HepG2 (cell line): ENCODE measurements around the gene FCER1G. TPM values are rescaled to one million over a fixed set of nuclear protein-coding genes. Genes with fewer than 3 reads are reported as not detected.
A peak's percentile ranks its signal among the peaks of the same experiment; 100 is the strongest.

ENCODE experiments used
- ARHGAP35 ChIP-seq: sonication (generic); formaldehyde crosslinking; IDR thresholded peaks from 2 replicates; pipeline ENCODE4 v1.9.0; 2022; ENCODE audit warnings: mild to moderate bottlenecking, inconsistent platforms, moderate library complexity, missing genetic modification reagents, borderline replicate concordance
- CHCHD3 ChIP-seq: sonication (generic); formaldehyde crosslinking; IDR thresholded peaks from 2 replicates; pipeline ENCODE4 v1.8.0; 2022; ENCODE audit warnings: mild to moderate bottlenecking, missing genetic modification reagents, moderate library complexity
- SMC3 ChIP-seq: IDR thresholded peaks from 2 replicates; pipeline ENCODE4 v1.6.1; 2011; ENCODE audit warnings: low read length, improper control_type of control experiment
- TCF7L2 ChIP-seq: IDR thresholded peaks from 2 replicates; pipeline ENCODE4 v1.6.1; 2011; ENCODE audit warnings: mild to moderate bottlenecking, low read depth, low read length, moderate library complexity
- ZZZ3 ChIP-seq: sonication (generic); formaldehyde crosslinking; IDR thresholded peaks from 2 replicates; pipeline ENCODE4 v1.4.0; 2020; ENCODE audit warnings: missing genetic modification reagents, mild to moderate bottlenecking, borderline replicate concordance
- polyA plus RNA-seq, 8 experiments: library from polyadenylated mRNA; depleted of rRNA in 3 of 8; stranded (reverse) in 7 of 8; unstranded in 1 of 8; fragments of >200 nt; fragmentation: Illumina TruSeq in 4 of 8; extraction: Trizol in 4 of 8; gene quantifications; 2 replicates each; pipeline versions ENCODE4 v1.2.1 to v1.2.3, GENCODE V29; 2011 to 2016; ENCODE audit warnings: low read depth in 4 of 8, missing spikeins in 1 of 8, mixed read lengths in 1 of 8; ENCODE audit not compliant: insufficient read depth in 1 of 8
- total RNA-seq, 5 experiments: library from RNA; depleted of rRNA; stranded (reverse); fragments of >200 nt; fragmentation: Illumina TruSeq; extraction: Trizol; gene quantifications; 2 replicates each; pipeline ENCODE4 v1.2.3, GENCODE V29; 2016; ENCODE audit warnings: low read depth in 1 of 5
- TF ChIP-seq, protein P1 (sequence below), 2 experiments: fragments of 450-650 bp in 1 of 2; sonication (generic) in 1 of 2; formaldehyde crosslinking in 1 of 2; IDR thresholded peaks; 2 replicates each; pipeline versions ENCODE4 v1.6.1 to v1.8.0; 2016 to 2022; ENCODE audit warnings: antibody characterized with exemption in 1 of 2, mild to moderate bottlenecking in 1 of 2, missing genetic modification reagents in 1 of 2
- TF ChIP-seq, protein P2 (sequence below): IDR thresholded peaks from 2 replicates; pipeline ENCODE4 v1.6.1; 2016; ENCODE audit warnings: low read depth
- TF ChIP-seq, protein P3 (sequence below): sonication (generic); formaldehyde crosslinking; IDR thresholded peaks from 2 replicates; pipeline ENCODE4 v1.5.0; 2020; ENCODE audit warnings: mild to moderate bottlenecking, missing genetic modification reagents, borderline replicate concordance

Gene FCER1G
- total and polyA plus RNA-seq, 2 of the 13 experiments (the other 11 are each of a cell fraction or from before 2014, with no cell fraction given), result 1.3 to 6.4 TPM

DNA sequence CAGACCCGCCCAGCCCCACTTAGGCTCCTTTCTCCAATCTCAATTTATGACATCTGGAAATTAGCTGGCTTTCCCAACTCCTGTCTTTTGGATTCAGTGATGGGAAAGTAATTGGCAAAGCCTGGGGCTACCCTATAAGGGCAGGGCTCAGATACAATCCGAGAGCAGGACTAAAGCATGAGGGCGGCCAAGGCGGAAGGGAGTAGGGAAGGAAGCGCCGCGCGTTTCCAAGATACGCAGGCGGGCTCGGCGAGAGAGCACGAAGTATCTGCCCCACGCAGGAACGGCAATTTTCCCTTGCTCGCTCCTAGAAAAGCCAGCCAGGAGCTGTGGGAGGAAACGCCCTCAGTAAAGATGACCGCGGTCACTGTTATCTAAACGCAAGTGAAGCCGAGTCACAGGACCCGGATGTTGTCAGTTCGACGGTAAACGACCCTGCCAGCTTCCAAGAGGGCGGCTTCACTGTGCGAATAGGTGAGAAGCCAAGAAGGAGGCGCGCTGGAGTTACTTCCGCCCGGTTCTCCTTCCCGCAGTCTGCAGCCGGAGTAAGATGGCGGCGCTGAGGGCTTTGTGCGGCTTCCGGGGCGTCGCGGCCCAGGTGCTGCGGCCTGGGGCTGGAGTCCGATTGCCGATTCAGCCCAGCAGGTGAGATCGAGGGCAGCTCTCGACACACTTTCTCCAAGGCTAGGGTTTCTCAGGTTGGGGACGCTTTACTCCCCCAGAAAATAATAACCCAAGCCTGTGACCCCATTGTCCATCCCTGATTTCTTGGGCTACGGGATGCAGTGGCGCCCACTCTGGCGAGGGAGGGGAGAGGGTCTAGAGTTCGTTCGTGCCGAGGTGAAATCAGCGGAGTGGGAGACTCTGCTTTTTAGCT is 13.0 kb upstream of the FCER1G start, which contains the start of gene NDUFS2 (continued):
- TF ChIP-seq, protein P1, sequence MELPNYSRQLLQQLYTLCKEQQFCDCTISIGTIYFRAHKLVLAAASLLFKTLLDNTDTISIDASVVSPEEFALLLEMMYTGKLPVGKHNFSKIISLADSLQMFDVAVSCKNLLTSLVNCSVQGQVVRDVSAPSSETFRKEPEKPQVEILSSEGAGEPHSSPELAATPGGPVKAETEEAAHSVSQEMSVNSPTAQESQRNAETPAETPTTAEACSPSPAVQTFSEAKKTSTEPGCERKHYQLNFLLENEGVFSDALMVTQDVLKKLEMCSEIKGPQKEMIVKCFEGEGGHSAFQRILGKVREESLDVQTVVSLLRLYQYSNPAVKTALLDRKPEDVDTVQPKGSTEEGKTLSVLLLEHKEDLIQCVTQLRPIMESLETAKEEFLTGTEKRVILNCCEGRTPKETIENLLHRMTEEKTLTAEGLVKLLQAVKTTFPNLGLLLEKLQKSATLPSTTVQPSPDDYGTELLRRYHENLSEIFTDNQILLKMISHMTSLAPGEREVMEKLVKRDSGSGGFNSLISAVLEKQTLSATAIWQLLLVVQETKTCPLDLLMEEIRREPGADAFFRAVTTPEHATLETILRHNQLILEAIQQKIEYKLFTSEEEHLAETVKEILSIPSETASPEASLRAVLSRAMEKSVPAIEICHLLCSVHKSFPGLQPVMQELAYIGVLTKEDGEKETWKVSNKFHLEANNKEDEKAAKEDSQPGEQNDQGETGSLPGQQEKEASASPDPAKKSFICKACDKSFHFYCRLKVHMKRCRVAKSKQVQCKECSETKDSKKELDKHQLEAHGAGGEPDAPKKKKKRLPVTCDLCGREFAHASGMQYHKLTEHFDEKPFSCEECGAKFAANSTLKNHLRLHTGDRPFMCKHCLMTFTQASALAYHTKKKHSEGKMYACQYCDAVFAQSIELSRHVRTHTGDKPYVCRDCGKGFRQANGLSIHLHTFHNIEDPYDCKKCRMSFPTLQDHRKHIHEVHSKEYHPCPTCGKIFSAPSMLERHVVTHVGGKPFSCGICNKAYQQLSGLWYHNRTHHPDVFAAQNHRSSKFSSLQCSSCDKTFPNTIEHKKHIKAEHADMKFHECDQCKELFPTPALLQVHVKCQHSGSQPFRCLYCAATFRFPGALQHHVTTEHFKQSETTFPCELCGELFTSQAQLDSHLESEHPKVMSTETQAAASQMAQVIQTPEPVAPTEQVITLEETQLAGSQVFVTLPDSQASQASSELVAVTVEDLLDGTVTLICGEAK (IDR thresholded peaks at IDR 0.05), result peak; percentile 37; the same call in 1 of the 2 replicates
- TF ChIP-seq, protein P1 (CRISPR knock-in tag; IDR thresholded peaks at IDR 0.05), result peak; percentile 78
- TF ChIP-seq TCF7L2 (no peak), CHCHD3 (CRISPR knock-in tag) (0 out of 2 replicates have a peak, but pooled peaks have one; percentile 28), SMC3 (no peak), ARHGAP35 (CRISPR knock-in tag) (no peak; the same call in 1 of the 2 replicates), ZZZ3 (peak; percentile 65; the same call in 1 of the 2 replicates)
- TF ChIP-seq, protein P2, sequence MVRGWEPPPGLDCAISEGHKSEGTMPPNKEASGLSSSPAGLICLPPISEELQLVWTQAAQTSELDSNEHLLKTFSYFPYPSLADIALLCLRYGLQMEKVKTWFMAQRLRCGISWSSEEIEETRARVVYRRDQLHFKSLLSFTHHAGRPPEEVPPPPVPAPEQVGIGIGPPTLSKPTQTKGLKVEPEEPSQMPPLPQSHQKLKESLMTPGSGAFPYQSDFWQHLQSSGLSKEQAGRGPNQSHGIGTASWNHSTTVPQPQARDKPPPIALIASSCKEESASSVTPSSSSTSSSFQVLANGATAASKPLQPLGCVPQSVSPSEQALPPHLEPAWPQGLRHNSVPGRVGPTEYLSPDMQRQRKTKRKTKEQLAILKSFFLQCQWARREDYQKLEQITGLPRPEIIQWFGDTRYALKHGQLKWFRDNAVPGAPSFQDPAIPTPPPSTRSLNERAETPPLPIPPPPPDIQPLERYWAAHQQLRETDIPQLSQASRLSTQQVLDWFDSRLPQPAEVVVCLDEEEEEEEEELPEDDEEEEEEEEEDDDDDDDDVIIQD (CRISPR knock-in tag), result no peak
- TF ChIP-seq, protein P3, sequence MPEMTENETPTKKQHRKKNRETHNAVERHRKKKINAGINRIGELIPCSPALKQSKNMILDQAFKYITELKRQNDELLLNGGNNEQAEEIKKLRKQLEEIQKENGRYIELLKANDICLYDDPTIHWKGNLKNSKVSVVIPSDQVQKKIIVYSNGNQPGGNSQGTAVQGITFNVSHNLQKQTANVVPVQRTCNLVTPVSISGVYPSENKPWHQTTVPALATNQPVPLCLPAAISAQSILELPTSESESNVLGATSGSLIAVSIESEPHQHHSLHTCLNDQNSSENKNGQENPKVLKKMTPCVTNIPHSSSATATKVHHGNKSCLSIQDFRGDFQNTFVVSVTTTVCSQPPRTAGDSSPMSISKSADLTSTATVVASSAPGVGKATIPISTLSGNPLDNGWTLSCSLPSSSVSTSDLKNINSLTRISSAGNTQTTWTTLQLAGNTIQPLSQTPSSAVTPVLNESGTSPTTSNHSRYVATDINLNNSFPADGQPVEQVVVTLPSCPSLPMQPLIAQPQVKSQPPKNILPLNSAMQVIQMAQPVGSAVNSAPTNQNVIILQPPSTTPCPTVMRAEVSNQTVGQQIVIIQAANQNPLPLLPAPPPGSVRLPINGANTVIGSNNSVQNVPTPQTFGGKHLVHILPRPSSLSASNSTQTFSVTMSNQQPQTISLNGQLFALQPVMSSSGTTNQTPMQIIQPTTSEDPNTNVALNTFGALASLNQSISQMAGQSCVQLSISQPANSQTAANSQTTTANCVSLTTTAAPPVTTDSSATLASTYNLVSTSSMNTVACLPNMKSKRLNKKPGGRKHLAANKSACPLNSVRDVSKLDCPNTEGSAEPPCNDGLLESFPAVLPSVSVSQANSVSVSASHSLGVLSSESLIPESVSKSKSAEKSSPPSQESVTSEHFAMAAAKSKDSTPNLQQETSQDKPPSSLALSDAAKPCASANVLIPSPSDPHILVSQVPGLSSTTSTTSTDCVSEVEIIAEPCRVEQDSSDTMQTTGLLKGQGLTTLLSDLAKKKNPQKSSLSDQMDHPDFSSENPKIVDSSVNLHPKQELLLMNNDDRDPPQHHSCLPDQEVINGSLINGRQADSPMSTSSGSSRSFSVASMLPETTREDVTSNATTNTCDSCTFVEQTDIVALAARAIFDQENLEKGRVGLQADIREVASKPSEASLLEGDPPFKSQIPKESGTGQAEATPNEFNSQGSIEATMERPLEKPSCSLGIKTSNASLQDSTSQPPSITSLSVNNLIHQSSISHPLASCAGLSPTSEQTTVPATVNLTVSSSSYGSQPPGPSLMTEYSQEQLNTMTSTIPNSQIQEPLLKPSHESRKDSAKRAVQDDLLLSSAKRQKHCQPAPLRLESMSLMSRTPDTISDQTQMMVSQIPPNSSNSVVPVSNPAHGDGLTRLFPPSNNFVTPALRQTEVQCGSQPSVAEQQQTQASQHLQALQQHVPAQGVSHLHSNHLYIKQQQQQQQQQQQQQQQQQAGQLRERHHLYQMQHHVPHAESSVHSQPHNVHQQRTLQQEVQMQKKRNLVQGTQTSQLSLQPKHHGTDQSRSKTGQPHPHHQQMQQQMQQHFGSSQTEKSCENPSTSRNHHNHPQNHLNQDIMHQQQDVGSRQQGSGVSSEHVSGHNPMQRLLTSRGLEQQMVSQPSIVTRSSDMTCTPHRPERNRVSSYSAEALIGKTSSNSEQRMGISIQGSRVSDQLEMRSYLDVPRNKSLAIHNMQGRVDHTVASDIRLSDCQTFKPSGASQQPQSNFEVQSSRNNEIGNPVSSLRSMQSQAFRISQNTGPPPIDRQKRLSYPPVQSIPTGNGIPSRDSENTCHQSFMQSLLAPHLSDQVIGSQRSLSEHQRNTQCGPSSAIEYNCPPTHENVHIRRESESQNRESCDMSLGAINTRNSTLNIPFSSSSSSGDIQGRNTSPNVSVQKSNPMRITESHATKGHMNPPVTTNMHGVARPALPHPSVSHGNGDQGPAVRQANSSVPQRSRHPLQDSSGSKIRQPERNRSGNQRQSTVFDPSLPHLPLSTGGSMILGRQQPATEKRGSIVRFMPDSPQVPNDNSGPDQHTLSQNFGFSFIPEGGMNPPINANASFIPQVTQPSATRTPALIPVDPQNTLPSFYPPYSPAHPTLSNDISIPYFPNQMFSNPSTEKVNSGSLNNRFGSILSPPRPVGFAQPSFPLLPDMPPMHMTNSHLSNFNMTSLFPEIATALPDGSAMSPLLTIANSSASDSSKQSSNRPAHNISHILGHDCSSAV (CRISPR knock-in tag), result no peak
